Chondrocyte (in vitro differentiated cells): Measurements from ENCODE around the gene ITPR1. TPM values are rescaled to one million over a fixed set of nuclear protein-coding genes. Genes with fewer than 3 reads are reported as not detected.

ENCODE experiments used
- DNase-seq: peaks from one replicate; pipeline ENCODE4 v3.0.0; 2021; ENCODE audit warnings: mixed read lengths, low spot score
- H3K27ac Mint-ChIP-seq: one replicate; pipeline ENCODE4 v1.8.0; 2021; ENCODE audit warnings: mild to moderate bottlenecking, moderate library complexity, mixed read lengths; ENCODE audit not compliant: unreplicated experiment
- H3K27me3 Mint-ChIP-seq: 2 replicates; pipeline ENCODE4 v1.8.0; 2021; ENCODE audit warnings: low read depth, mixed read lengths
- H3K36me3 Mint-ChIP-seq: 2 replicates; pipeline ENCODE4 v1.8.0; 2021; ENCODE audit warnings: low read depth, mixed read lengths
- H3K4me1 Mint-ChIP-seq: 2 replicates; pipeline ENCODE4 v1.8.0; 2021; ENCODE audit warnings: low read depth, mild to moderate bottlenecking, mixed read lengths
- H3K4me3 Mint-ChIP-seq: one replicate; pipeline ENCODE4 v1.8.0; 2021; ENCODE audit warnings: mild to moderate bottlenecking, moderate library complexity, mixed read lengths; ENCODE audit not compliant: unreplicated experiment
- H3K9me3 Mint-ChIP-seq: 2 replicates; pipeline ENCODE4 v1.8.0; 2021; ENCODE audit warnings: low read depth, mixed read lengths
- CTCF ChIP-seq: fragments of 200-600 bp; sonication (generic); IDR thresholded peaks from 2 replicates; pipeline ENCODE4 v1.5.0; 2021; ENCODE audit warnings: antibody characterized with exemption, mild to moderate bottlenecking, moderate library complexity
- total RNA-seq: library from RNA; stranded (reverse); gene quantifications from 3 replicates; pipeline ENCODE4 v1.2.1, GENCODE V29; 2021

Gene ITPR1
- total RNA-seq, 1 donor from 2014 or later: 45.0 TPM

GRCh38 chr3:4835616-4836043 lies 342.5 kb downstream of the ITPR1 start:
- Mint-ChIP-seq H3K36me3 (peaks cover 2% of the 10 kb centered on the region), H3K27ac (no peak overlapping the region), H3K4me1 (peaks cover 45% of the 10 kb centered on the region)

DNA sequence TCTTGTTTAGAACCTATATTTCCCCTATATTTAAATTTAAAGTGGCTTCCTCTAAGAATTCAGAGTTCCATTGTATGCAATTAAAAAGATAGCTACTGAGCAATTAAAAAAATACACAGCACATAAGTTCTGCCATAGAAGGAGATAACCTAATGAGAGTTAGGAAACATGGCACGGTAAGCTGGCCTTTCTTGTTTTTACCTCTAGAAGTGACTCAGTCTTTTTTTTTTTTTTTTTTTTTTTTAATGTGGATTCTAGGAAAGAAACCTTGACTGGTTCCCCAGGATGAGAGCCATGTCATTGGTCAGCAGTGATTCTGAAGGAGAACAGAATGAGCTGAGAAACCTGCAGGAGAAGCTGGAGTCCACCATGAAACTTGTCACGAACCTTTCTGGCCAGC lies 343.4 kb downstream of the ITPR1 start:
- H3K27me3 Mint-ChIP-seq: no peaks in the 10 kb centered on the region
- no peak overlapping the region for H3K27ac Mint-ChIP-seq
- H3K4me3 Mint-ChIP-seq: no peak overlapping the region
- H3K9me3 Mint-ChIP-seq: no peaks in the 10 kb centered on the region
- H3K36me3 Mint-ChIP-seq: peaks cover 2% of the 10 kb centered on the region
- TF ChIP-seq CTCF: no peak
- H3K4me1 Mint-ChIP-seq: peaks cover 45% of the 10 kb centered on the region
- DNase-seq: no peak

More at GRCh38 chr3:4835616-4836043, 342.5 kb downstream of the ITPR1 start:
- no peak for DNase-seq
- no peaks in the 10 kb centered on the region for H3K9me3 Mint-ChIP-seq
- H3K4me3 Mint-ChIP-seq: no peak overlapping the region
- no peaks in the 10 kb centered on the region for H3K27me3 Mint-ChIP-seq
- no peak for TF ChIP-seq CTCF

DNA sequence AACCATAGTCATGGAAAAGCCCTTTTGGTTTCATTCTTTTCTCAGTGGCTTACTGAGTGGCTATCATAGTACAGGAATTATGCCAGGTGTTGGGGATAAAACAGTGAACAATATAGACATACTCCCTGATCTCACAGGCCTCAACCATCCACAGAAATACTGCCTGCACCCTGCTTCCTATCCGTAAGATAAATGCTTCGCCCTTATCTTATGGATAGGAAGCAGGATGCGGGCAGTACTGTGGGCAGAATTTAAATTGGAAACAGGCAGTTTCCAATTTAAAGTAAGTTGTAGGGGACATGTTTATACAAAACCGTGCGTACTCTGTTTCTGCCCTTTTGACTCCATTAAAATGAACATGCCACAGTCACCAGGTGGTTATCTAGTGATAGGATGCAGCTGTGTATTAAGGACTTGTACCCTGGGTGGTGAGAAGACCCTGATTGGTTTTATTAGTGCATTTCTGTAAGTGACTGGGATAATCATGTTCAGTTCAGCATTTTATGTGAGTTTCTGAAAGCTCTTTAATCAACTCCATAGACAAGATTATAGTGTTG lies 344.3 kb downstream of the ITPR1 start:
- peaks cover 44% of the 10 kb centered on the region for H3K4me1 Mint-ChIP-seq
- H3K4me3 Mint-ChIP-seq: no peak overlapping the region
- no peak overlapping the region for H3K27ac Mint-ChIP-seq
- H3K27me3 Mint-ChIP-seq: no peaks in the 10 kb centered on the region
- peaks cover 2% of the 10 kb centered on the region for H3K36me3 Mint-ChIP-seq
- no peak for DNase-seq
- no peak for TF ChIP-seq CTCF
- no peaks in the 10 kb centered on the region for H3K9me3 Mint-ChIP-seq

DNA sequence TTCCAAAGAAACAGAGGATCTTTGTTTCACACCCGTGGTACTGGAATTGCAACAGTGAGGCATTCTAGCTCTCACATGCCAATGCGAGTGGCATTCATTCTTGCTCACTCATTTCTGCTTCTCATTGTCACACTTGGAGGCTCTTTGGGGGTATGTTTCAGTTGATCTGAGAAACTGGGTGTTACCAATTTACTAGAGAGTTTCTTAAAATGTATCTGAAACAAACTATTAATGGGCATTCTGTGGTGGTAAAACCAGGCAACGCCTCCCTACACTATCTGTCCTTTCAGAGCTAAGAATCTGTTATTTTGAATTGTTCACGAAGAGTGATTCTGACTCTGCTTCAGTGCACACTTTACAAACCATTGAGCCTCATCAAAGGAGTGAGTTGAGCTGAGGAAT lies 345.5 kb downstream of the ITPR1 start:
- H3K27me3 Mint-ChIP-seq: no peaks in the 10 kb centered on the region
- no peak for DNase-seq
- H3K4me1 Mint-ChIP-seq: peaks cover 34% of the 10 kb centered on the region
- H3K36me3 Mint-ChIP-seq: peaks cover 6% of the 10 kb centered on the region
- H3K9me3 Mint-ChIP-seq: no peaks in the 10 kb centered on the region
- TF ChIP-seq CTCF: no peak
- no peak overlapping the region for H3K27ac Mint-ChIP-seq
- H3K4me3 Mint-ChIP-seq: no peak overlapping the region

DNA sequence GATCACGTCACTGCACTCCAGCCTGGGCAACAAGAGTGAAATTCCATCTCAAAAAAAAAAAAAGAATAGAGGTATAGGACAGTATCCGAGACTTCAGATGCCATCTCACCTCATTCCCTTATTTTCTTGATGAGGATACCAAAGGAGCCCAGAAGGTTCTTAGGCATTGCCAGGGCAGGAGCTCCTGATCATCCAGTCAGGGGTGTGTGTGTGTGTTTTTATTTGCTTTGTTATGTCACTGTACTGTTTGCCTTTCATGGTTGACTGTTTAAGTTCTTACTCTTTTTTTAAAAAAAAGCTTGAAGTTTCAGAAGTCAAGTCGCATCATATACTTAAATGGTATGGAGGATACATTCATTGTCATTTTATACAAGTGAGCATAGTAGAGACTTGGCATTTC lies 346.1 kb downstream of the ITPR1 start:
- H3K4me3 Mint-ChIP-seq: no peak overlapping the region
- TF ChIP-seq CTCF: no peak
- DNase-seq: no peak
- peaks cover 7% of the 10 kb centered on the region for H3K36me3 Mint-ChIP-seq
- peaks cover 31% of the 10 kb centered on the region for H3K4me1 Mint-ChIP-seq
- no peaks in the 10 kb centered on the region for H3K27me3 Mint-ChIP-seq
- no peaks in the 10 kb centered on the region for H3K9me3 Mint-ChIP-seq
- no peak overlapping the region for H3K27ac Mint-ChIP-seq
